H9 (cell line): Measurements from ENCODE around the gene TMEM169. TPM values are rescaled to one million over a fixed set of nuclear protein-coding genes. Genes with fewer than 3 reads are reported as not detected.

Source experiments
- DNase-seq: peaks from one replicate; pipeline ENCODE4 v3.0.0-alpha.2; 2017
- H2AFZ ChIP-seq: one replicate; pipeline ENCODE4 v1.6.1; 2013; ENCODE audit warnings: mild to moderate bottlenecking, low read length, control low read depth, moderate library complexity
- H2AK5ac ChIP-seq: 2 replicates; pipeline ENCODE4 v1.6.1; 2013; ENCODE audit warnings: low read length, control low read depth, mixed read lengths; ENCODE audit not compliant: insufficient read length
- H2BK120ac ChIP-seq: one replicate; pipeline ENCODE4 v1.6.1; 2013; ENCODE audit warnings: low read depth, mild to moderate bottlenecking, low read length, control low read depth, inconsistent platforms; ENCODE audit not compliant: poor library complexity, severe bottlenecking
- H2BK12ac ChIP-seq: 2 replicates; pipeline ENCODE4 v1.6.1; 2013; ENCODE audit warnings: low read length, control low read depth, mixed read lengths, low read depth; ENCODE audit not compliant: insufficient read length
- H2BK15ac ChIP-seq: 2 replicates; pipeline ENCODE4 v1.6.1; 2013; ENCODE audit warnings: low read depth, low read length, control low read depth
- H2BK20ac ChIP-seq: one replicate; pipeline ENCODE4 v1.6.1; 2013; ENCODE audit warnings: low read depth, mild to moderate bottlenecking, low read length, control low read depth, inconsistent platforms; ENCODE audit not compliant: poor library complexity, severe bottlenecking
- H2BK5ac ChIP-seq: 2 replicates; pipeline ENCODE4 v1.6.1; 2013; ENCODE audit warnings: low read length, control low read depth, mixed read lengths; ENCODE audit not compliant: insufficient read length
- H3K14ac ChIP-seq: 2 replicates; pipeline ENCODE4 v1.6.1; 2013; ENCODE audit warnings: low read length, control low read depth; ENCODE audit not compliant: insufficient read depth
- H3K18ac ChIP-seq: 2 replicates; pipeline ENCODE4 v1.6.1; 2013; ENCODE audit warnings: low read depth, mild to moderate bottlenecking, mixed read lengths, low read length, control low read depth; ENCODE audit not compliant: insufficient read length
- H3K23ac ChIP-seq: 2 replicates; pipeline ENCODE4 v1.6.1; 2013; ENCODE audit warnings: low read length, control low read depth, mixed read lengths, low read depth; ENCODE audit not compliant: insufficient read length
- H3K23me2 ChIP-seq: 2 replicates; pipeline ENCODE4 v1.6.1; 2013; ENCODE audit warnings: low read depth, mild to moderate bottlenecking, mixed read lengths, low read length, control low read depth; ENCODE audit not compliant: insufficient read length, poor library complexity, severe bottlenecking
- H3K27ac ChIP-seq: 2 replicates; pipeline ENCODE4 v1.5.1; 2013; ENCODE audit warnings: low read length, control low read depth, mixed read lengths, low read depth; ENCODE audit not compliant: insufficient read length
- H3K27me3 ChIP-seq: 2 replicates; pipeline ENCODE4 v1.6.1; 2013; ENCODE audit warnings: low read length, control low read depth, inconsistent platforms; ENCODE audit not compliant: insufficient read depth
- H3K4ac ChIP-seq: 2 replicates; pipeline ENCODE4 v1.6.1; 2013; ENCODE audit warnings: low read depth, mild to moderate bottlenecking, control low read depth, inconsistent platforms, low read length, moderate library complexity
- H3K4me1 ChIP-seq: 2 replicates; pipeline ENCODE4 v1.6.1; 2013; ENCODE audit warnings: low read length, control low read depth, inconsistent platforms; ENCODE audit not compliant: insufficient read depth
- H3K4me2 ChIP-seq: 2 replicates; pipeline ENCODE4 v1.6.1; 2013; ENCODE audit warnings: low read length, control low read depth, mixed read lengths; ENCODE audit not compliant: insufficient read length, insufficient read depth
- H3K56ac ChIP-seq: 2 replicates; pipeline ENCODE4 v1.6.1; 2013; ENCODE audit warnings: low read depth, mild to moderate bottlenecking, mixed read lengths, low read length, control low read depth; ENCODE audit not compliant: insufficient read length
- H3K79me1 ChIP-seq: 2 replicates; pipeline ENCODE4 v1.6.1; 2013; ENCODE audit warnings: low read depth, mild to moderate bottlenecking, moderate library complexity, low read length, control low read depth, inconsistent platforms; ENCODE audit not compliant: insufficient read depth, poor library complexity, severe bottlenecking
- H3K79me2 ChIP-seq: 2 replicates; pipeline ENCODE4 v1.6.1; 2013; ENCODE audit warnings: low read length, control low read depth, inconsistent platforms; ENCODE audit not compliant: insufficient read depth
- H3K9ac ChIP-seq: 2 replicates; pipeline ENCODE4 v1.6.1; 2013; ENCODE audit warnings: low read length, control low read depth, mixed read lengths; ENCODE audit not compliant: insufficient read length; ENCODE audit errors: extremely low read depth
- H3K9me3 ChIP-seq: one replicate; pipeline ENCODE4 v1.6.1; 2013; ENCODE audit warnings: low read depth, low read length, inconsistent platforms; ENCODE audit not compliant: control insufficient read depth
- H3T11ph ChIP-seq: one replicate; pipeline ENCODE4 v1.6.1; 2013; ENCODE audit warnings: mild to moderate bottlenecking, low read length, control low read depth, inconsistent platforms
- H4K20me1 ChIP-seq: one replicate; pipeline ENCODE4 v1.6.1; 2013; ENCODE audit not compliant: control insufficient read depth, insufficient read length, insufficient read depth
- H4K5ac ChIP-seq: 2 replicates; pipeline ENCODE4 v1.6.1; 2013; ENCODE audit warnings: low read depth, mild to moderate bottlenecking, mixed read lengths, low read length, control low read depth; ENCODE audit not compliant: insufficient read length
- H4K8ac ChIP-seq: replicated peaks from 2 replicates; pipeline ENCODE4 v1.6.1; 2013; ENCODE audit warnings: low read length, control low read depth, mixed read lengths, low read depth; ENCODE audit not compliant: insufficient read length
- H4K91ac ChIP-seq: 2 replicates; pipeline ENCODE4 v1.6.1; 2013; ENCODE audit warnings: low read depth, mild to moderate bottlenecking, moderate library complexity, mixed read lengths, low read length, control low read depth; ENCODE audit not compliant: insufficient read length
- H3K27ac Mint-ChIP-seq, 3 experiments: 2 replicates in 2 of 3; 3 replicates in 1 of 3; pipeline ENCODE4 v1.8.0; 2020 to 2021; ENCODE audit warnings: mixed read lengths in 3 of 3, mild to moderate bottlenecking in 1 of 3, moderate library complexity in 1 of 3
- H3K27me3 Mint-ChIP-seq: 2 replicates; pipeline ENCODE4 v1.8.0; 2021; ENCODE audit warnings: low read depth, mild to moderate bottlenecking, moderate library complexity, mixed read lengths
- H3K36me3 Mint-ChIP-seq, 3 experiments: 2 replicates in 2 of 3; 3 replicates in 1 of 3; pipeline ENCODE4 v1.8.0; 2020 to 2021; ENCODE audit warnings: low read depth in 3 of 3, mixed read lengths in 3 of 3; ENCODE audit not compliant: insufficient read depth in 1 of 3
- H3K4me1 Mint-ChIP-seq, 2 experiments: 2 replicates each; pipeline ENCODE4 v1.8.0; 2020; ENCODE audit warnings: mixed read lengths in 2 of 2
- H3K4me3 Mint-ChIP-seq, 2 experiments: 2 replicates in 1 of 2; 3 replicates in 1 of 2; pipeline ENCODE4 v1.8.0; 2020 to 2021; ENCODE audit warnings: mild to moderate bottlenecking in 2 of 2, mixed read lengths in 2 of 2, moderate library complexity in 1 of 2
- H3K9me3 Mint-ChIP-seq, 2 experiments: 2 replicates in 1 of 2; 3 replicates in 1 of 2; pipeline ENCODE4 v1.8.0; 2020; ENCODE audit warnings: mild to moderate bottlenecking in 2 of 2, mixed read lengths in 2 of 2, moderate library complexity in 1 of 2
- WGBS: extraction: QIAGEN DNeasy Blood & Tissue Kit; methylation state at CpG from one replicate; pipeline ENCODE4 v1.1.7; 2013; ENCODE audit warnings: missing lambda C conversion rate, low lambda C conversion rate, mixed read lengths; ENCODE audit not compliant: insufficient read length; ENCODE audit errors: extremely low coverage; 5-methylcytosine and 5-hydroxymethylcytosine counted together
- total RNA-seq: library from RNA; stranded (reverse); gene quantifications from 2 replicates; pipeline ENCODE4 v1.2.1, GENCODE V29; 2021
- TF ChIP-seq, protein P1 (sequence below): fragments of 200-600 bp; sonication (generic); conservative IDR thresholded peaks from 3 replicates; pipeline ENCODE4 v1.8.0; 2021; ENCODE audit warnings: antibody characterized with exemption, mild to moderate bottlenecking

The TMEM169 gene
- total RNA-seq, 1 experiment from 2014 or later = 1.0 TPM

DNA sequence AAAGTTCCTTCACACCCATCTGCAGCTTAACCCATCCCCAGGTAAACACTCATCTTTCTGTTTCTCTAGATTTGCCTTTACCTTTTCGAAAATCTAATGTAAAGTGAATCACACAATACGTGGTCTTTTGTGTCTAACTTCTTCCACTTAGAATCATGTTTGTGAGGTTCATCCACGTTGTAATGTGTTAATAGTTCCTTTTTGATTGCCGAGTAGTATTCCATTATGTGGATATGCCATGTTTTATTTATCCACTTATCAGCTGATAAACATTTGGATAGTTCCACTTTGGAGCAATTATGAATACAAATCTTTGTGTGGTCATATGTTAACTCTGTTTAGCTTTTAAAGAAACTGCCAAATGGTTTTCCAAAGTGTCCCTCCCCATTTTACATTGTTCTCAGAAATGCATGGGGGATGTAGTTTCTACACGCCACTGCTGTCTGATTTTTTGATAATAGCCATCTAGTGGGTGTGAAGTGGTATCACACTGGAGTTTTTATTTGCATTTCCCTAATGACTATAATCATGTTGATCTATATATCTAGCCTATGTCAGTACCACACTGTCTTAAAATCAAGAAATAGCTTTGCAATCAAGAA, 22.4 kb upstream of the TMEM169 start:
- Histone ChIP-seq H3K79me2 (no peaks in the 10 kb centered on the region), H2BK20ac (no peak overlapping the region), H3K23me2 (no peaks in the 10 kb centered on the region), H2AK5ac (no peak overlapping the region), H3K27ac (no peak overlapping the region), H3K14ac (no peak overlapping the region), H2BK5ac (no peak overlapping the region), H4K91ac (no peak overlapping the region), H2AFZ (no peak overlapping the region), H3K4me1 (no peaks in the 10 kb centered on the region), H4K8ac (no peak overlapping the region), H3K79me1 (no peaks in the 10 kb centered on the region), H3K27me3 (no peaks in the 10 kb centered on the region), H3K9me3 (no peaks in the 10 kb centered on the region), H3T11ph (no peak overlapping the region), H3K9ac (no peak overlapping the region), H3K4ac (no peak overlapping the region), H4K20me1 (no peaks in the 10 kb centered on the region), H2BK15ac (no peak overlapping the region), H2BK12ac (no peak overlapping the region), H2BK120ac (no peak overlapping the region), H3K4me2 (no peak overlapping the region), H3K56ac (no peak overlapping the region), H3K18ac (no peak overlapping the region), H4K5ac (no peak overlapping the region), H3K23ac (no peak overlapping the region)
- H3K4me3 Mint-ChIP-seq = no peak overlapping the region
- H3K27me3 Mint-ChIP-seq = no peaks in the 10 kb centered on the region
- peaks cover 8 to 11% of the 10 kb centered on the region in 2 experiments; a peak in 3 of 4 replicates for H3K4me1 Mint-ChIP-seq
- TF ChIP-seq, protein P1, sequence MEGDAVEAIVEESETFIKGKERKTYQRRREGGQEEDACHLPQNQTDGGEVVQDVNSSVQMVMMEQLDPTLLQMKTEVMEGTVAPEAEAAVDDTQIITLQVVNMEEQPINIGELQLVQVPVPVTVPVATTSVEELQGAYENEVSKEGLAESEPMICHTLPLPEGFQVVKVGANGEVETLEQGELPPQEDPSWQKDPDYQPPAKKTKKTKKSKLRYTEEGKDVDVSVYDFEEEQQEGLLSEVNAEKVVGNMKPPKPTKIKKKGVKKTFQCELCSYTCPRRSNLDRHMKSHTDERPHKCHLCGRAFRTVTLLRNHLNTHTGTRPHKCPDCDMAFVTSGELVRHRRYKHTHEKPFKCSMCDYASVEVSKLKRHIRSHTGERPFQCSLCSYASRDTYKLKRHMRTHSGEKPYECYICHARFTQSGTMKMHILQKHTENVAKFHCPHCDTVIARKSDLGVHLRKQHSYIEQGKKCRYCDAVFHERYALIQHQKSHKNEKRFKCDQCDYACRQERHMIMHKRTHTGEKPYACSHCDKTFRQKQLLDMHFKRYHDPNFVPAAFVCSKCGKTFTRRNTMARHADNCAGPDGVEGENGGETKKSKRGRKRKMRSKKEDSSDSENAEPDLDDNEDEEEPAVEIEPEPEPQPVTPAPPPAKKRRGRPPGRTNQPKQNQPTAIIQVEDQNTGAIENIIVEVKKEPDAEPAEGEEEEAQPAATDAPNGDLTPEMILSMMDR = peak; percentile 25; the same call in 1 of the 3 replicates
- no peaks in the 10 kb centered on the region for H3K9me3 Mint-ChIP-seq
- DNase-seq = no peak
- no CpG with 5 or more reads among the region's 5 CpGs for WGBS
- peaks cover 9 to 29% (median 16%) of the 10 kb centered on the region in 3 experiments; a peak in 6 of 7 replicates for H3K36me3 Mint-ChIP-seq
- no peak overlapping the region for H3K27ac Mint-ChIP-seq
